GM12878 (cell line): ENCODE measurements around the gene FAM193A.

Experiments used
- CEBPZ ChIP-seq: fragments of 150-350 bp; IDR thresholded peaks from 2 replicates; pipeline ENCODE4 v1.6.1; 2016; ENCODE audit warnings: low read depth, low read length
- CTCF ChIP-seq, 3 experiments: IDR thresholded peaks in 2 of 3; conservative IDR thresholded peaks in 1 of 3; 2 replicates each; pipeline ENCODE4 v1.5.1; 2011; ENCODE audit warnings: low read depth in 3 of 3, low read length in 3 of 3, mild to moderate bottlenecking in 3 of 3, control low read depth in 2 of 3, moderate library complexity in 2 of 3, inconsistent platforms in 1 of 3, mixed read lengths in 1 of 3; ENCODE audit not compliant: control insufficient read depth in 2 of 3, insufficient read depth in 1 of 3; ENCODE audit errors: extremely low read depth in 1 of 3
- CUX1 ChIP-seq: IDR thresholded peaks from 2 replicates; pipeline ENCODE4 v1.6.1; 2012; ENCODE audit warnings: improper control_type of control experiment, low read depth, low read length; ENCODE audit not compliant: insufficient replicate concordance
- HDAC6 ChIP-seq: fragments of 200-600 bp; sonication (generic); IDR thresholded peaks from one replicate; pipeline ENCODE4 v1.8.0; 2017; ENCODE audit warnings: antibody characterized with exemption; ENCODE audit not compliant: unreplicated experiment
- JUND ChIP-seq: IDR thresholded peaks from 2 replicates; pipeline ENCODE4 v1.6.1; 2012; ENCODE audit warnings: low read depth, mild to moderate bottlenecking, low read length, improper control_type of control experiment, moderate library complexity
- KLF5 ChIP-seq: fragments of 450-650 bp; IDR thresholded peaks from 2 replicates; pipeline ENCODE4 v1.6.1; 2014; ENCODE audit warnings: mild to moderate bottlenecking; ENCODE audit not compliant: partially characterized antibody
- MXI1 ChIP-seq: fragments of 150-350 bp; IDR thresholded peaks from 2 replicates; pipeline ENCODE4 v1.6.1; 2011; ENCODE audit warnings: low read depth, mild to moderate bottlenecking, inconsistent platforms, low read length, improper control_type of control experiment
- NRF1 ChIP-seq: conservative IDR thresholded peaks from 2 replicates; pipeline ENCODE4 v1.6.1; 2011; ENCODE audit warnings: mild to moderate bottlenecking, low read depth, low read length, improper control_type of control experiment
- POLR2AphosphoS5 ChIP-seq: IDR thresholded peaks from 2 replicates; pipeline ENCODE4 v1.6.1; 2011; ENCODE audit warnings: mild to moderate bottlenecking, low read length, inconsistent platforms
- SMAD5 ChIP-seq: IDR thresholded peaks from 2 replicates; pipeline ENCODE4 v1.6.1; 2016; ENCODE audit warnings: antibody characterized with exemption, low read depth

GRCh38 chr4:2623442-2623841, 87.0 kb downstream of the FAM193A start:
- TF ChIP-seq JUND (no peak), CTCF (IDR thresholded peaks at IDR 0.05 in 2 of 3, conservative IDR thresholded peaks at IDR 0.05 in 1 of 3; ENCODE audit: control insufficient read depth in 2 of 3, extremely low read depth in 1 of 3, insufficient read depth in 1 of 3, low read depth in 3 of 3, low read length in 3 of 3) (no peak), CUX1 (no peak), HDAC6 (no peak), MXI1 (no peak), SMAD5 (no peak), NRF1 (no peak), POLR2AphosphoS5 (no peak), KLF5 (no peak), CEBPZ (no peak)
